SK-N-SH (cell line): ENCODE data around the gene SERP2.

Experiments used
- JUND ChIP-seq: IDR thresholded peaks from 2 replicates; pipeline ENCODE4 v1.4.0; 2012
- POLR2AphosphoS5 ChIP-seq: IDR thresholded peaks from 2 replicates; pipeline ENCODE4 v1.6.1; 2012; ENCODE audit warnings: low read depth, low read length
- RCOR1 ChIP-seq: fragments of 150-350 bp; IDR thresholded peaks from 2 replicates; pipeline ENCODE4 v1.6.1; 2017; ENCODE audit warnings: antibody characterized with exemption, low read length
- YY1 ChIP-seq: IDR thresholded peaks from 2 replicates; pipeline ENCODE4 v1.4.0; 2012; ENCODE audit warnings: low read depth, mild to moderate bottlenecking
- TF ChIP-seq, protein P1 (sequence below): fragments of 200-600 bp; sonication (generic); IDR thresholded peaks from 2 replicates; pipeline ENCODE4 v1.6.1; 2017; ENCODE audit warnings: antibody characterized with exemption, mild to moderate bottlenecking, moderate library complexity

DNA sequence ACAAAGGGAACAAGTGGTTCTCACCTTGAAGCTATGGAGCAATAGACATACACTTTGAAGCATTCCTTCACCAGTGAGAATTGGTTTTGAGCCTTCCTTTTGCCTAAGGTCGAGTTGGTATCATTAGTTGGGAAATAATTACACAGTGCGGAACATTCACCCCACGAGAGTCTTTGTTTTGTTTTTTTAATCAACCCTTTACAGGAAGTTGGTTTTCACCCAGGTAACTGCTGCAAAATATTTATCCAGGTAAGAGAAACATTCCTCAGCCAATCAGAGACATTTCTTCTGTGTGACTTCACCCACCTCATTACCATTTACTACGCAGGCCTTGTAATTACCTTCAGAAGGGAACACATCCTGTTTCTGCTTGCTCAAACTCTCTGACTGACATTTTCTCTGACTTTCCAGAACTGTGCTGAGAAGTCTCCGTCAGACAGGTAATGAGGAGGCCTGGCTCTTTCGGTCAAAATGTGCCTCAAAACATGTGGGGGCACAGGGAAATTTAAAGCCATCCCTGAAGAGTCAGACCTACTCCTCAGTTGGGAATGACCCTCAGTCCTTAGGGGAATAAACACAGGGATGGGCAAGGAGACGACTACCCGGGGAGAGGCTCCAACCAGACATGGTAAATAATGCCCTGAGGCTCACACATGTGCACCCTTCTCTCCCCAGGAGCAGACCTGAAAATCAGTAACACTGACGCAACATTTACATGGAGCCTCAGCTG, 22.7 kb upstream of the SERP2 start:
- TF ChIP-seq, protein P1, sequence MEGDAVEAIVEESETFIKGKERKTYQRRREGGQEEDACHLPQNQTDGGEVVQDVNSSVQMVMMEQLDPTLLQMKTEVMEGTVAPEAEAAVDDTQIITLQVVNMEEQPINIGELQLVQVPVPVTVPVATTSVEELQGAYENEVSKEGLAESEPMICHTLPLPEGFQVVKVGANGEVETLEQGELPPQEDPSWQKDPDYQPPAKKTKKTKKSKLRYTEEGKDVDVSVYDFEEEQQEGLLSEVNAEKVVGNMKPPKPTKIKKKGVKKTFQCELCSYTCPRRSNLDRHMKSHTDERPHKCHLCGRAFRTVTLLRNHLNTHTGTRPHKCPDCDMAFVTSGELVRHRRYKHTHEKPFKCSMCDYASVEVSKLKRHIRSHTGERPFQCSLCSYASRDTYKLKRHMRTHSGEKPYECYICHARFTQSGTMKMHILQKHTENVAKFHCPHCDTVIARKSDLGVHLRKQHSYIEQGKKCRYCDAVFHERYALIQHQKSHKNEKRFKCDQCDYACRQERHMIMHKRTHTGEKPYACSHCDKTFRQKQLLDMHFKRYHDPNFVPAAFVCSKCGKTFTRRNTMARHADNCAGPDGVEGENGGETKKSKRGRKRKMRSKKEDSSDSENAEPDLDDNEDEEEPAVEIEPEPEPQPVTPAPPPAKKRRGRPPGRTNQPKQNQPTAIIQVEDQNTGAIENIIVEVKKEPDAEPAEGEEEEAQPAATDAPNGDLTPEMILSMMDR: no peak
- TF ChIP-seq YY1 (no peak), POLR2AphosphoS5 (no peak), JUND (no peak), RCOR1 (no peak)
